Kidney (tissue), 14 donors: ENCODE measurements around the gene DACT2. TPM values are rescaled to one million over a fixed set of nuclear protein-coding genes. Genes with fewer than 3 reads are reported as not detected.

Experiments used
- DNase-seq, 5 donors: peaks; one replicate each; pipeline ENCODE4 v3.0.0-alpha.2; 2013 to 2020
- FAIRE-seq: peaks from 2 replicates; lab custom pipeline; 2012; peaks lifted over from hg19 to GRCh38; lab: Jason Lieb, UNC
- H3K27ac ChIP-seq, 2 donors: one replicate each; pipeline ENCODE4 v1.7.0; 2013; ENCODE audit warnings: low read depth in 2 of 2, low read length in 2 of 2, inconsistent platforms in 1 of 2
- H3K27me3 ChIP-seq: one replicate; pipeline ENCODE4 v1.7.1; 2013; ENCODE audit warnings: low read length, inconsistent platforms; ENCODE audit not compliant: control insufficient read depth, insufficient read depth
- H3K36me3 ChIP-seq, 3 donors: one replicate each; pipeline versions ENCODE4 v1.7.0 to v1.7.1; 2013; ENCODE audit warnings: low read length in 3 of 3, control low read depth in 1 of 3, inconsistent platforms in 1 of 3; ENCODE audit not compliant: insufficient read depth in 3 of 3, control insufficient read depth in 2 of 3
- H3K4me1 ChIP-seq, 3 donors: one replicate each; pipeline versions ENCODE4 v1.7.0 to v1.7.1; 2013; ENCODE audit warnings: low read length in 3 of 3, inconsistent platforms in 1 of 3, low read depth in 1 of 3; ENCODE audit not compliant: control insufficient read depth in 2 of 3, insufficient read depth in 2 of 3
- H3K4me3 ChIP-seq, 3 donors: one replicate each; pipeline versions ENCODE4 v1.7.0 to v1.8.1; 2013; ENCODE audit warnings: low read length in 3 of 3, control low read depth in 1 of 3, inconsistent platforms in 1 of 3
- H3K9ac ChIP-seq, 3 donors: one replicate each; pipeline versions ENCODE4 v1.7.0 to v1.7.1; 2013; ENCODE audit warnings: low read length in 3 of 3, control low read depth in 1 of 3, inconsistent platforms in 1 of 3
- H3K9me3 ChIP-seq, 3 donors: one replicate each; pipeline versions ENCODE4 v1.7.0 to v1.7.1; 2013; ENCODE audit warnings: low read length in 3 of 3, control low read depth in 1 of 3, inconsistent platforms in 1 of 3; ENCODE audit not compliant: control insufficient read depth in 2 of 3, insufficient read depth in 1 of 3
- intact Hi-C: fragments of 100-400 bp; cut with DNase I; formaldehyde crosslinking; loops from one replicate; pipeline ENCODE4 v1.11.1; 2022
- polyA plus RNA-seq: library from polyadenylated mRNA; stranded (reverse); fragments of 350-450 nt; fragmentation: Illumina TruSeq; extraction: RNeasy Lipid Tissue Mini Kit (QIAGEN cat#74804); gene quantifications from one replicate; pipeline ENCODE4 v1.2.3, GENCODE V29; 2014; ENCODE audit warnings: low read depth, low replicate concordance; ENCODE audit not compliant: insufficient read depth
- total RNA-seq: library from RNA; stranded (reverse); fragmentation: NEBNext Ultra II Directional; extraction: Animal tissue kit (Norgen Biotek cat#: 25700); gene quantifications from one replicate; pipeline ENCODE4 v1.2.1, GENCODE V29; 2021
- TF ChIP-seq, protein P1 (sequence below): IDR thresholded peaks from 3 replicates; pipeline ENCODE4 v1.5.1; 2012; ENCODE audit warnings: mild to moderate bottlenecking, moderate library complexity, borderline replicate concordance; ENCODE audit not compliant: insufficient read depth; ENCODE audit errors: extremely low read depth
- donor health status: control.
- donor health status: control.
- donor health status: control.
- donor health status: control.
- donor health status: control.
- donor health status: DM: yes; HTN: yes; CAD: no.
- donor health status: Normal renal cell carcinoma (clear cell type).

The DACT2 gene
- total and polyA plus RNA-seq, 2 donors from 2014 or later: 4.8 to 5.0 TPM

DNA sequence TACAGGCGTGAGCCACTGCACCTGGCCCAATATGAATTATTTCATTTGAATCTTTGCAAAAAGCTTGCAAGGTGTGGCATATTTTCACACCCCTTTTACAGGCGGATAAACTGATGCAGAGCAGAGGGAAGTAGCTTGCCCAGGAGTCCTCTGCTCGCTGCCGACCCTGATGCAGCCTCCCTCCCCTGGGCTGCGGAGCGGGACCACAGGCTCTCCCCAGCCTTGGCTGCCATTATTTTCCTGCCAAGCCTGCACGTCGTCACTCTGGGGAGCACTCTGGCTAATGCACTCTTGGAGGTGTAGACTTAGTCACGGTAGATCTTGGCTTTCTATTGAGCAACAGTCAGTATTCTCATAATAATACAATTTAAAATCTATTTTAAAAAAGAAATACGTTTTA lies 34.8 kb upstream of the DACT2 start:
- TF ChIP-seq, protein P1, sequence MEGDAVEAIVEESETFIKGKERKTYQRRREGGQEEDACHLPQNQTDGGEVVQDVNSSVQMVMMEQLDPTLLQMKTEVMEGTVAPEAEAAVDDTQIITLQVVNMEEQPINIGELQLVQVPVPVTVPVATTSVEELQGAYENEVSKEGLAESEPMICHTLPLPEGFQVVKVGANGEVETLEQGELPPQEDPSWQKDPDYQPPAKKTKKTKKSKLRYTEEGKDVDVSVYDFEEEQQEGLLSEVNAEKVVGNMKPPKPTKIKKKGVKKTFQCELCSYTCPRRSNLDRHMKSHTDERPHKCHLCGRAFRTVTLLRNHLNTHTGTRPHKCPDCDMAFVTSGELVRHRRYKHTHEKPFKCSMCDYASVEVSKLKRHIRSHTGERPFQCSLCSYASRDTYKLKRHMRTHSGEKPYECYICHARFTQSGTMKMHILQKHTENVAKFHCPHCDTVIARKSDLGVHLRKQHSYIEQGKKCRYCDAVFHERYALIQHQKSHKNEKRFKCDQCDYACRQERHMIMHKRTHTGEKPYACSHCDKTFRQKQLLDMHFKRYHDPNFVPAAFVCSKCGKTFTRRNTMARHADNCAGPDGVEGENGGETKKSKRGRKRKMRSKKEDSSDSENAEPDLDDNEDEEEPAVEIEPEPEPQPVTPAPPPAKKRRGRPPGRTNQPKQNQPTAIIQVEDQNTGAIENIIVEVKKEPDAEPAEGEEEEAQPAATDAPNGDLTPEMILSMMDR: no peak
- intact Hi-C loops: no loop called here
- Histone ChIP-seq H3K27me3 (no peaks in the 10 kb centered on the region), H3K9ac (no peak overlapping the region), H3K36me3 (no peaks in the 10 kb centered on the region), H3K4me3 (no peak overlapping the region), H3K27ac (no peak overlapping the region), H3K4me1 (peaks cover 0 to 3% (median 0%) of the 10 kb centered on the region in 3 donors), H3K9me3 (peaks cover 0 to 4% (median 0%) of the 10 kb centered on the region in 3 donors)
- FAIRE-seq: no peak
- DNase-seq: peak in 1 of 5 donors; percentile 29

DNA sequence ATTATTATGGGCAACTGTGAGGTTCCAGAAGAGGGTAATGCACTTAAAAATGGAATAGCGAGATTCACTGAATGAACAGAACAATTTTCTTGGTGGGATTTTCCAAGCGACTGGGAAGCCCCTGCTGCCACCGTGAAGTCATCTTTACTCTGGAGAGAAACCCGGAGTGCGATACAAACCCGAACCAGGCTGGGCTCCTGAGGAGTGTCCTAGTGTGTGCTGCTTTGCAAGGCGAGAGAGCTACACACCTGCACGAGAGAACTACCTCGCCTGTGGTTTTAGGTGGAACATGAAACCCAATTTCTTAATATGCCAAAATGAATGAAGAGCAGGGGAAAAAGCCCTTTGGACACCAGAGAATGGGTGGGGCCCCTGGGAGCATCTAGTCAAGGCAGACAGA lies 33.5 kb upstream of the DACT2 start:
- no peak overlapping the region for H3K9ac ChIP-seq
- no peak overlapping the region for H3K4me3 ChIP-seq
- DNase-seq: peak in 1 of 5 donors; percentile 13
- intact Hi-C loops: no loop called here
- no peak overlapping the region for H3K27ac ChIP-seq
- no peaks in the 10 kb centered on the region for H3K36me3 ChIP-seq
- peaks cover 0 to 4% (median 0%) of the 10 kb centered on the region in 3 donors for H3K9me3 ChIP-seq
- TF ChIP-seq, protein P1: no peak
- no peaks in the 10 kb centered on the region for H3K27me3 ChIP-seq
- no peak for FAIRE-seq
- peaks cover 0 to 3% (median 0%) of the 10 kb centered on the region in 3 donors for H3K4me1 ChIP-seq

DNA sequence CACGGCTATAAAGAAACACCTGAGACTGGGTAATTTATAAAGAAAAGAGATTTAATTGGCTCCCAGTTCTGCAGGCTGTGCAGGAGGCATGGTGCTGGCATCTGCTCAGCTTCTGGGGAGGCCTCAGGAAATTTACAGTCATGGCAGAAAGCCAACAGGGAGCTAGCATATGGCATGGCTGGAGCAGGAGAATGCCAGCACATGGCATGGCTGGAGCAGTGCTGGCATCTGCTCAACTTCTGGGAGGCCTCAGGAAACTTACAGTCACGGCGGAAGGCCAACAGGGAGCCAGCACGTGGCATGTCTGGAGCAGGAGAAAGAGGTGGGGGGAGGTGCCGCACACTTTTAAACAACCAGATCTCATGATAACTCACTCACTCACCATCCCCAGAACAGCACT lies 32.5 kb upstream of the DACT2 start:
- intact Hi-C loops: no loop called here
- no peak for DNase-seq
- TF ChIP-seq, protein P1: no peak

DNA sequence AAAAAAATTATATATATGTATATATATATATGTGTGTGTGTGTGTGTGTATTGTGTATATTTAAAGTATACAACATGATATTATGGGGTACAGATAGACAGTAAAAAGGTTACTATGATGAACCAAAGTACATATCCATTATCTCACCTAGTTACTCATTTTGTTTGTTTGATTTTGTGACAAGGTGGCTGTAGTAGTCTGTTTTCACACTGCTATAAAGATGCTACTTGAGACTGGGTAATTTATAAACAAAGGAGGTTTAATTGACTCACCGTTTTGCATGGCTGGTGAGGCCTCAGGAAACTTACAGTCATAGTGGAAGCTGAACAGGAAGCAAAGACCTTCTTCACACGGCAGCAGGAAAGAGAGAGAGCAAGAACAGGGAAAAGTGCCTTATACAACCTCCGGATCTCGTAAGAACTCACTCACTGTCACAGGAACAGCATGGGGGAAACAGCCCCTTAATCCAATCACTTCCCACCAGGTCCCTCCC lies 30.2 kb upstream of the DACT2 start:
- no peak overlapping the region for H3K27ac ChIP-seq
- no peak for DNase-seq
- TF ChIP-seq, protein P1: no peak
- no peak overlapping the region for H3K9ac ChIP-seq
- intact Hi-C loops: no loop called here
- no peaks in the 10 kb centered on the region for H3K36me3 ChIP-seq
- no peaks in the 10 kb centered on the region for H3K27me3 ChIP-seq
- H3K4me3 ChIP-seq: no peak overlapping the region
- H3K4me1 ChIP-seq: no peaks in the 10 kb centered on the region
- H3K9me3 ChIP-seq: peaks cover 0 to 4% (median 0%) of the 10 kb centered on the region in 3 donors
- no peak for FAIRE-seq

More for the DNA sequence above, 32.5 kb upstream of the DACT2 start:
- H3K9me3 ChIP-seq: peaks cover 0 to 4% (median 0%) of the 10 kb centered on the region in 3 donors
- H3K27ac ChIP-seq: no peak overlapping the region
- no peaks in the 10 kb centered on the region for H3K36me3 ChIP-seq
- no peak overlapping the region for H3K4me3 ChIP-seq
- no peaks in the 10 kb centered on the region for H3K27me3 ChIP-seq
- no peak for FAIRE-seq
- H3K9ac ChIP-seq: no peak overlapping the region
- peaks cover 0 to 3% (median 0%) of the 10 kb centered on the region in 3 donors for H3K4me1 ChIP-seq
